Stimulated activated CD8-positive, alpha-beta memory T cell treated with anti-CD3 and anti-CD28 coated beads, Interleukin-12 subunit alpha, Interleukin-12 subunit beta, amount 100 ng/mL, for 4 hours (primary cell): ENCODE results near the gene CAMK2B.
A peak's percentile ranks its signal among the peaks of the same experiment; 100 is the strongest.

Source experiments
- DNase-seq: peaks from one replicate; pipeline ENCODE4 v3.0.0-alpha.2; 2020; ENCODE audit warnings: low read depth

Gene CAMK2B

GRCh38 chr7:44273681-44274622, 51.4 kb downstream of the CAMK2B start:
- DNase-seq = no peak

- DNase-seq = no peak
Measured at GRCh38 chr7:44272981-44273380, 52.4 kb downstream of the CAMK2B start.

- no peak for DNase-seq
Measured at GRCh38 chr7:44272456-44272855, 52.9 kb downstream of the CAMK2B start.

GRCh38 chr7:44269943-44270493, 55.4 kb downstream of the CAMK2B start:
- no peak for DNase-seq

GRCh38 chr7:44269417-44269816, 56.0 kb downstream of the CAMK2B start:
- no peak for DNase-seq

GRCh38 chr7:44268671-44269070, 56.7 kb downstream of the CAMK2B start:
- DNase-seq = no peak

GRCh38 chr7:44267719-44268421, 57.5 kb downstream of the CAMK2B start:
- DNase-seq = no peak

- no peak for DNase-seq
Measured at GRCh38 chr7:44267178-44267577, 58.2 kb downstream of the CAMK2B start.

GRCh38 chr7:44266526-44266925, 58.9 kb downstream of the CAMK2B start:
- no peak for DNase-seq

- DNase-seq = no peak
Measured at GRCh38 chr7:44265728-44266127, 59.7 kb downstream of the CAMK2B start.

- DNase-seq = no peak
Measured at GRCh38 chr7:44264221-44264931, 61.0 kb downstream of the CAMK2B start.

- DNase-seq = no peak
Measured at GRCh38 chr7:44263326-44264082, 61.9 kb downstream of the CAMK2B start.

GRCh38 chr7:44262031-44262430, 63.4 kb downstream of the CAMK2B start:
- no peak for DNase-seq

GRCh38 chr7:44261240-44261639, 64.2 kb downstream of the CAMK2B start:
- no peak for DNase-seq

GRCh38 chr7:44259547-44260457, 65.6 kb downstream of the CAMK2B start:
- no peak for DNase-seq

GRCh38 chr7:44258865-44259546, 66.4 kb downstream of the CAMK2B start:
- DNase-seq = no peak

GRCh38 chr7:44258423-44258760, 67.0 kb downstream of the CAMK2B start:
- no peak for DNase-seq

- DNase-seq = peak; percentile 56
Measured at GRCh38 chr7:44257618-44258422, 67.6 kb downstream of the CAMK2B start.

- no peak for DNase-seq
Measured at GRCh38 chr7:44257213-44257612, 68.2 kb downstream of the CAMK2B start.
